Gastrocnemius medialis (tissue), 4 donors: ENCODE data around the gene CARMIL3.

Source experiments
- POLR2A ChIP-seq, 2 donors: fragments of 450-650 bp; IDR thresholded peaks; one replicate each; pipeline ENCODE4 v1.6.1; 2017; ENCODE audit warnings: antibody characterized with exemption in 2 of 2, mild to moderate bottlenecking in 2 of 2, moderate library complexity in 2 of 2
- TF ChIP-seq, protein P1 (sequence below), 5 experiments: fragments of 450-650 bp in 3 of 5; fragments of 200-600 bp in 2 of 5; sonication (generic) in 2 of 5; IDR thresholded peaks in 4 of 5; conservative IDR thresholded peaks in 1 of 5; 1 replicate in 4 of 5; 2 replicates in 1 of 5; pipeline ENCODE4 v1.5.1; 2016 to 2019; ENCODE audit warnings: antibody characterized with exemption in 5 of 5, mild to moderate bottlenecking in 3 of 5, moderate library complexity in 3 of 5

GRCh38 chr14:24036169-24036962, 15.4 kb upstream of the CARMIL3 start:
- peak; percentile 43 to 68 for TF ChIP-seq POLR2A (IDR thresholded peaks at IDR 0.05)
- TF ChIP-seq, protein P1, sequence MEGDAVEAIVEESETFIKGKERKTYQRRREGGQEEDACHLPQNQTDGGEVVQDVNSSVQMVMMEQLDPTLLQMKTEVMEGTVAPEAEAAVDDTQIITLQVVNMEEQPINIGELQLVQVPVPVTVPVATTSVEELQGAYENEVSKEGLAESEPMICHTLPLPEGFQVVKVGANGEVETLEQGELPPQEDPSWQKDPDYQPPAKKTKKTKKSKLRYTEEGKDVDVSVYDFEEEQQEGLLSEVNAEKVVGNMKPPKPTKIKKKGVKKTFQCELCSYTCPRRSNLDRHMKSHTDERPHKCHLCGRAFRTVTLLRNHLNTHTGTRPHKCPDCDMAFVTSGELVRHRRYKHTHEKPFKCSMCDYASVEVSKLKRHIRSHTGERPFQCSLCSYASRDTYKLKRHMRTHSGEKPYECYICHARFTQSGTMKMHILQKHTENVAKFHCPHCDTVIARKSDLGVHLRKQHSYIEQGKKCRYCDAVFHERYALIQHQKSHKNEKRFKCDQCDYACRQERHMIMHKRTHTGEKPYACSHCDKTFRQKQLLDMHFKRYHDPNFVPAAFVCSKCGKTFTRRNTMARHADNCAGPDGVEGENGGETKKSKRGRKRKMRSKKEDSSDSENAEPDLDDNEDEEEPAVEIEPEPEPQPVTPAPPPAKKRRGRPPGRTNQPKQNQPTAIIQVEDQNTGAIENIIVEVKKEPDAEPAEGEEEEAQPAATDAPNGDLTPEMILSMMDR (IDR thresholded peaks at IDR 0.05 in 4 of 5, conservative IDR thresholded peaks at IDR 0.05 in 1 of 5): peak; percentile 73 to 86 (median 79)
